Midbrain (tissue), 1 donor: ENCODE measurements around the gene AICDA.

Experiments used
- DNase-seq: peaks from one replicate; lab custom pipeline; 2025; lab: John Stamatoyannopoulos, UW

AICDA gene

GRCh38 chr12:8554451-8555195 lies 58.0 kb downstream of the AICDA start:
- no peak for DNase-seq

- no peak for DNase-seq
Observed at GRCh38 chr12:8553088-8553627, 59.5 kb downstream of the AICDA start.
